Subcutaneous abdominal adipose tissue (tissue), 5 donors: ENCODE measurements around the gene MRPL50.

Source experiments
- H3K27ac ChIP-seq: one replicate; pipeline ENCODE4 v1.7.0; 2013; ENCODE audit warnings: low read depth, mild to moderate bottlenecking, inconsistent platforms, low read length, moderate library complexity
- H3K27me3 ChIP-seq, 5 donors: one replicate each; pipeline ENCODE4 v1.7.0; 2013; ENCODE audit warnings: low read length in 5 of 5, inconsistent platforms in 1 of 5; ENCODE audit not compliant: control insufficient read depth in 5 of 5, insufficient read depth in 4 of 5
- H3K36me3 ChIP-seq, 5 donors: one replicate each; pipeline ENCODE4 v1.7.0; 2013; ENCODE audit warnings: low read length in 5 of 5; ENCODE audit not compliant: control insufficient read depth in 5 of 5, insufficient read depth in 5 of 5
- H3K4me1 ChIP-seq, 5 donors: one replicate each; pipeline ENCODE4 v1.7.0; 2013; ENCODE audit warnings: low read length in 5 of 5, mild to moderate bottlenecking in 3 of 5, moderate library complexity in 1 of 5; ENCODE audit not compliant: control insufficient read depth in 5 of 5, insufficient read depth in 5 of 5
- H3K4me3 ChIP-seq, 5 donors: one replicate each; pipeline ENCODE4 v1.7.0; 2013; ENCODE audit warnings: low read length in 5 of 5, low read depth in 1 of 5
- H3K9ac ChIP-seq, 5 donors: one replicate each; pipeline ENCODE4 v1.7.0; 2013; ENCODE audit warnings: low read length in 5 of 5, mild to moderate bottlenecking in 4 of 5, moderate library complexity in 3 of 5
- H3K9me3 ChIP-seq, 5 donors: one replicate each; pipeline ENCODE4 v1.7.0; 2013; ENCODE audit warnings: low read length in 5 of 5; ENCODE audit not compliant: control insufficient read depth in 5 of 5
- donor health status: healthy.
- donor health status: healthy.
- donor health status: healthy.
- donor health status: healthy.
- donor health status: healthy.

Gene MRPL50

GRCh38 chr9:101369286-101369685, 29.1 kb downstream of the MRPL50 start:
- no peaks in the 10 kb centered on the region for H3K36me3 ChIP-seq
- H3K4me1 ChIP-seq, result no peaks in the 10 kb centered on the region
- H3K27me3 ChIP-seq, result peaks cover 0 to 2% (median 0%) of the 10 kb centered on the region in 5 donors

GRCh38 chr9:101367323-101367722, 31.1 kb downstream of the MRPL50 start:
- Histone ChIP-seq H3K4me1 (no peaks in the 10 kb centered on the region), H3K9me3 (peaks cover 0 to 2% (median 0%) of the 10 kb centered on the region in 5 donors), H3K4me3 (no peak overlapping the region), H3K27me3 (no peaks in the 10 kb centered on the region), H3K36me3 (no peaks in the 10 kb centered on the region), H3K9ac (no peak overlapping the region), H3K27ac (no peak overlapping the region)

More at GRCh38 chr9:101369286-101369685, 29.1 kb downstream of the MRPL50 start:
- Histone ChIP-seq H3K27ac (no peak overlapping the region), H3K4me3 (no peak overlapping the region), H3K9ac (no peak overlapping the region), H3K9me3 (peaks cover 0 to 2% (median 0%) of the 10 kb centered on the region in 5 donors)

GRCh38 chr9:101366038-101366756, 32.2 kb downstream of the MRPL50 start:
- Histone ChIP-seq H3K27ac (no peak overlapping the region), H3K9me3 (no peaks in the 10 kb centered on the region), H3K4me3 (no peak overlapping the region), H3K4me1 (no peaks in the 10 kb centered on the region), H3K9ac (no peak overlapping the region), H3K36me3 (no peaks in the 10 kb centered on the region), H3K27me3 (no peaks in the 10 kb centered on the region)

GRCh38 chr9:101365181-101365580, 33.2 kb downstream of the MRPL50 start:
- Histone ChIP-seq H3K27ac (no peak overlapping the region), H3K9me3 (no peaks in the 10 kb centered on the region), H3K4me3 (no peak overlapping the region), H3K4me1 (no peaks in the 10 kb centered on the region), H3K27me3 (no peaks in the 10 kb centered on the region), H3K9ac (no peak overlapping the region), H3K36me3 (no peaks in the 10 kb centered on the region)

GRCh38 chr9:101362450-101362849, 36.0 kb downstream of the MRPL50 start:
- H3K4me1 ChIP-seq, result no peaks in the 10 kb centered on the region
- H3K9ac ChIP-seq, result no peak overlapping the region
- no peak overlapping the region for H3K27ac ChIP-seq
- H3K9me3 ChIP-seq, result no peaks in the 10 kb centered on the region
- H3K36me3 ChIP-seq, result no peaks in the 10 kb centered on the region
- H3K4me3 ChIP-seq, result no peak overlapping the region
- no peaks in the 10 kb centered on the region for H3K27me3 ChIP-seq

- no peaks in the 10 kb centered on the region for H3K4me1 ChIP-seq
- no peak overlapping the region for H3K4me3 ChIP-seq
- H3K36me3 ChIP-seq, result no peaks in the 10 kb centered on the region
- no peak overlapping the region for H3K9ac ChIP-seq
- no peaks in the 10 kb centered on the region for H3K27me3 ChIP-seq
- H3K9me3 ChIP-seq, result no peaks in the 10 kb centered on the region
- no peak overlapping the region for H3K27ac ChIP-seq
Measured at GRCh38 chr9:101360647-101361046, 37.8 kb downstream of the MRPL50 start.

GRCh38 chr9:101359679-101360078, 38.7 kb downstream of the MRPL50 start:
- Histone ChIP-seq H3K4me3 (no peak overlapping the region), H3K9me3 (no peaks in the 10 kb centered on the region), H3K4me1 (no peaks in the 10 kb centered on the region), H3K36me3 (no peaks in the 10 kb centered on the region), H3K27ac (no peak overlapping the region), H3K9ac (no peak overlapping the region), H3K27me3 (no peaks in the 10 kb centered on the region)

GRCh38 chr9:101356619-101357018, 41.8 kb downstream of the MRPL50 start:
- Histone ChIP-seq H3K4me1 (no peaks in the 10 kb centered on the region), H3K9ac (no peak overlapping the region), H3K4me3 (no peak overlapping the region), H3K36me3 (no peaks in the 10 kb centered on the region), H3K27ac (no peak overlapping the region), H3K27me3 (no peaks in the 10 kb centered on the region), H3K9me3 (no peaks in the 10 kb centered on the region)

GRCh38 chr9:101354765-101355708, 43.4 kb downstream of the MRPL50 start:
- Histone ChIP-seq H3K4me1 (no peaks in the 10 kb centered on the region), H3K27ac (no peak overlapping the region), H3K4me3 (no peak overlapping the region), H3K27me3 (no peaks in the 10 kb centered on the region), H3K36me3 (no peaks in the 10 kb centered on the region), H3K9me3 (no peaks in the 10 kb centered on the region), H3K9ac (no peak overlapping the region)

GRCh38 chr9:101354143-101354764, 44.2 kb downstream of the MRPL50 start:
- Histone ChIP-seq H3K9ac (no peak overlapping the region), H3K27ac (no peak overlapping the region), H3K36me3 (no peaks in the 10 kb centered on the region), H3K9me3 (no peaks in the 10 kb centered on the region), H3K4me3 (no peak overlapping the region), H3K27me3 (no peaks in the 10 kb centered on the region), H3K4me1 (no peaks in the 10 kb centered on the region)
